ENCODE measurements around the gene BCL11A. TPM values are rescaled to one million over a fixed set of nuclear protein-coding genes. Genes with fewer than 3 reads are reported as not detected.

BCL11A gene
- total RNA-seq, 1 donor, result 65.4 TPM

GRCh38 chr2:60560734-60561644 is 7.5 kb upstream of the BCL11A start:
- peak in 1 of 3 donors; percentile 74 for DNase-seq (ENCODE audit: low read depth in 2 of 3, low spot score in 2 of 3)

DNA sequence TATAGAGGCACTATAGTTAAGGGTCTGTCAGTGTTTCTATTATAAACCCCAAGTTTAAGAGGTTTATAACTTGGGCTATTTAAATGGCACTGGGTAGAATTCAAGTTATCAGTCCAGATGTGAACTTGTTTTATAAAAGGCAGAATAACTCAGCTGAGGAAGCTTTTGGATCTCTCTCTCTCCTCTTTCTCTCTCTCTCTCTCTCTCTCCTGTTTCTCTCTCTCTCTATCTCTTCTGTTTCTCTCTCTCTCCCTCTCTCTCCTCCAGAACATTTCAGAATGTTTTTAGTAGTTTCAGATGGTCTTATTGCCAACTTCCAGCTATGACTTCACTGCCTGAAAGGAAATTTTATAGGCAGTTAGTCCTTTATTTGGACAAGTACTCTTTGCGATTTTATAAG is 6.4 kb upstream of the BCL11A start:
- DNase-seq (ENCODE audit: low read depth in 2 of 3, low spot score in 2 of 3), result no peak

DNA sequence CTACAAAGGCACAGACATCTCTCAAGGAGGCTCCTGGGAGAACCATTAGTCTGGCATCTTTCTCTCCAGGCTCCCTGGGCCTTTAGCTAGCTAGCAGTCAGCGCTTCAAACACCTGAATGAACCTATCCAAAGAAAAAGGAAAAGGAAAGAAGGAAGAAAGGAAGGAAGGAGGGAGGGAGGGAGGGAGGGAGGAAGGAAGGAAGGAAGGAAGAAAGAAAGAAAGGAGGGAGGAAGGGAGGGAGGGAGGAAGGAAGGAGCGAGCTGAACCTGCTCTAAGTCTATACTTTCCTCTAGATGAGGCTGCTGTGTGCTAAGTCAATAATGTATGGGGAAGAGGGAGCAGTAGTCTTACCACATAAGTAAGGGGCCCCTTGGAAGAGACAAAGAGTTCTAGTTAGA is 5.1 kb upstream of the BCL11A start:
- no peak for DNase-seq (ENCODE audit: low read depth in 2 of 3, low spot score in 2 of 3)

GRCh38 chr2:60557486-60557864 is 4.0 kb upstream of the BCL11A start:
- DNase-seq (ENCODE audit: low read depth in 2 of 3, low spot score in 2 of 3), result peak in 1 of 3 donors; percentile 54

DNA sequence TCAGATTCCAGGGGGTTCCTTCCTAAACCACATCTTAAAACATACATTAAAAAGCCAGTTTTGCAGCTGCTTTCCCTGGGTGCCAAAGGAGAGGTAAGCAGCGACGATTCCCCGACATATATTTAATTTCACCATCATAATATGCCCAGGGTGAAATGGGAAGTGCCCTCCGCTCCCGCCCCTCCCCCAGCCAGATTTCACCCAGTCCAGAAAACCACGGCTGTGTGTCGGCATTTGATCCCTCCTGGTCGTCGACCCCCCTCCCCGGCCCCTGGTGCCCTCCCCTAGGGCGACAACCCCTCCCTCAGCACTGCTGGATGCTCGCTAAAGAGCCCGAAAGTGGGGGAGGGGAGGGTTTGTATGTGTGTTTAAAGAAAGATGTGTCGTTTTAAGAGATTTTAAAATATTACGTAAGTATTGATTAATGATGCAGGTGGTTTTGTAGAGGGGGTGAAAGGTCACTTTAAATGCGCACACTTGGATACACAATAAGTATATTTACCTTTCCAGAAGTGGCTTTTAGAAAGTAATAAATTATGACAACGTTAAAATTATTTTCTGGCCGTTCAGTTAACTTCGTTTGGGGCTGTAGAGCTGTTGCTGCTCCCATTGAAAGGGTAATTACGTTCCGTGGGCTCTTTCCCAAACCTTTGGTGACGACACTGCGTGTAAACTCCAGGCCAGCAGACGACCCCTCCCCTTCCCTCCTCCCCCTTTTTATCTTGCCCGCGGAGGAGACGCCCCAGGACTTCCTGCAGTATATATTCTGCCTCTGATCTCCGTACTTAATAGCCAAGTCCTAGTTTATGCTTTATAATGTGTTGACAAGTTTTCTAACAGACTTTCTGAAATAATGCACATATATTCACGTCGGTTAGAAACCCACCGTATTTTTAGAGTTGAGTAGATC is 3.4 kb upstream of the BCL11A start:
- DNase-seq (ENCODE audit: low read depth in 2 of 3, low spot score in 2 of 3), result peak in 2 of 3 donors; percentile 66 to 77

- no peak for DNase-seq (ENCODE audit: low read depth in 2 of 3, low spot score in 2 of 3)
Observed at GRCh38 chr2:60556175-60556574, 2.7 kb upstream of the BCL11A start.

- no peak for DNase-seq (ENCODE audit: low read depth in 2 of 3, low spot score in 2 of 3)
Observed at GRCh38 chr2:60555783-60556139, 2.3 kb upstream of the BCL11A start.

DNA sequence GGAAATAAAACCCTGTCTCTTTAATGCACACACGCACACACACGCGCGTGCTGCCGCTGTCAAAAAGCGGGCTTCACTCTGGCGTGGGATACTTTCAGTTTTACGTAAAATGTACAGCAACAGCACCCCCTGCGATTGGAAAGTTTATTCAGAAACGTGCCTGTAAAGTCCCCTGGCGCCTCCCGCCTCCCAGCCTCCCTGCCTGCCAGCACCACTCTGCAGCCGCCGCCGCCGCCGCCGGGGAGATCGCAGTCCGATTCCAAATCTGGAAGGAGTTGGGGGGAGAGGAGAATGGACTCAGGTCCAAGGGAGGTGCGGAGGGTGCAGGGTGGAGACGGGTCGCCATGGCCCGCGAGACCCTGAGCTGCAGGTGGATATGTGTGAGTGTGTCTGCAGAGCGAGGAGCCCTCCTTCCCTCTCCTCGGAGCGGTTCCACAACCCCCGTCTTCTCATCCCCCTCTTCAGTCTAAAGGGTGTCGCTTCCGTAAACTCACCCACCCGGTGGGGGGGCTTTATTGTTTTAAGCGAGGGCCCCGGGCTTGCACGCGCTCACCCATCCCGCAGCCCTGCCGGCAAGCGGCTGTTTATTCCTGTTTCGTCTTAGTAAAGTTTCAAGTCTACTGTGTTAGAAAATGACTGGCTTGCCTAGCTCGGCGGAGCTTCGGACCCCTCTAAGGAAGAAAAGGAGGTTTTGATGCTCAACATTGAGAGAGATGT is 1.8 kb upstream of the BCL11A start:
- DNase-seq (ENCODE audit: low read depth in 2 of 3, low spot score in 2 of 3), result peak in 2 of 3 donors; percentile 87 to 91

DNA sequence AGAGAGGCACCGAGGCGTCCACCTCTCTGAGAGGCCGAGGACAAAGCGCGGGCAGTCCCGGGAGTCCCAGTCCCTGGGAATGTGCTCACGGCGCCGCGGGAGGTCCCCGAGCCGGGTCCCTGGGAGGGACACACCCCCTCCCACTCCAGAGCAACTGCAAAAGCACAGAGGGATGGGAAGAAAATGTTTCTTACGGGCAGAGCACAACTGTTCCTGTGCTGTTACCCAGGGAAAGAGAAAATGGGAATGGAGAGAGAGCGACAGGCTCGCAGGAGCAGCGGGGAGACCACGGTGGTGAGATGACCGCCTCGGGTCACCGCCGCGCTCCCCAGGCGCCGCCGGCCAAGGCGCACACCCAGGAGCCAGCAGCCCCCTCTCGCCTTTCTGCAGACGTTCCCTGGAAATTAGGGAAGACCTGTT is 1.2 kb upstream of the BCL11A start:
- DNase-seq (ENCODE audit: low read depth in 2 of 3, low spot score in 2 of 3), result no peak

DNA sequence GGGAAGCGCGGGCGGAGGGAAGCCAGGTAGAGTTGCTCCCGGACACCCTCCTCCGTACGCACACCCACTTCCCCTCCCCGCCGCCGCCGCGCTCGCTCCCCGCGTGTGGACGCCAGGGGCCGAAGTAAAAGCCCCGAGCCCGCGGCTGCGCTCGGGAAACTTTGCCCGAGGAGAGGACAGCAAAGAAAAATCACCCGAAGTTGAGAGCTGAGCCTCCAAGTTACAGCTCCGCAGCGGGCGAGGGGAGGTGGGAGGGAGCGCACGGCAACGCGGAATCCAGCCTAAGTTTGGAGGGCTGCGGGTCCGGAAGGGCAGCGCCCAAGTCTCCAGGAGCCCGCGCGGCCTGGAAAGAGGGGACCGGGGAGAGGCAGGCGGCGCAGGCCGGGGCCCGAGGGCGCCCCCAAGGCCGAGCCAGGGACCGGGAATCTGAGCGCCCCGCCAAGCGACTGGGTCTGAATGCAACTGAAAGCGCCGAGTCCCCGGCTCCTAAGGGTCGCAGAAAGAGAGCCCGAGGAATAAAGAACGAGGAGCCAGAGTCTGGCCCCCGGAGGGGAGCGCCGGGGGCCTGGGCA is 706 bp upstream of the BCL11A start:
- peak in 2 of 3 donors; percentile 42 to 77 for DNase-seq (ENCODE audit: low read depth in 2 of 3, low spot score in 2 of 3)

GRCh38 chr2:60552851-60553494 is 481 bp downstream of the BCL11A start:
- peak in 1 of 3 donors; percentile 14 for DNase-seq (ENCODE audit: low read depth in 2 of 3, low spot score in 2 of 3)

GRCh38 chr2:60552078-60552850 is 1.2 kb downstream of the BCL11A start:
- DNase-seq (ENCODE audit: low read depth in 2 of 3, low spot score in 2 of 3), result peak in 1 of 3 donors; percentile 47

DNA sequence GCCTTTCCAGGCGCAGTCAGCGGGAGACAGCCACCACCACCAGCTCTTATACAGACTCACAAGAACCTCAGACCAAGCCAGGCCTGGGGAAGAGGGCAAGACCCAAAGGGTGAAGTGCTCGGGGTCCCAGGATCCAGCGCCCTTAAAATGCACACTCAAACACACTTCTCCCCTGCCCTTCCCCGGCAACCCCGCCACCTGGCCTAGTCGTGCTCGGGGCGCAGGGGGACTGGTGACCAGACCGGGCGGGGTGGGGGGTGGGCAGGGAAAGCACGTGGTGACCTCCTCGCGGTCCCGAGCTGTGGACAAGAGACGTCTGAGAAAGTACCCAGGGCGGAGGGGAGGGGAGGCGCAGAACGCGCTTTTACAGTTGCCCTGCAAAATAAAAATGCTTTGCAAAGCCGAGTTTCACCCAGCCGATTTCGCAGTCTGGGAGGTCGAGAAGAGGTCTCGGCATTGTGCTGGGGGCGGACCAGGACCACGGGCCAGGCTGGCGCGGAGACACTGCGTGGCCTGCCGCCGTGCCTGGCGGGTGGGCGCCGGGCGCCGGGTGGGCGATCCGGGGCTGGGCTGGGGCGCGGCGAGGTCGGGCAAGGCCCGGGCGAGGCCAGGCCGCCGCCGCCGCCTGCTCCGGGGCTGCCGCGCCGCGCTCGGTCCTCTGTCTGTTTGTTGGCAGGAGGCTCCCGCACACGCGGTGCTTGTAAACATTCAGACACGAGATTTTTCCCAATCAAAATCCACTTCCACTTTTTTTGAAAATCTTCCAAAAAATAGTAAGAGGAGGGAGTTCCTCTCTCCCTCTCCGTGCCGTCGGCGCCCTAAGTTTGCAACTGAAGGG is 2.0 kb downstream of the BCL11A start:
- peak in 1 of 3 donors; percentile 34 for DNase-seq (ENCODE audit: low read depth in 2 of 3, low spot score in 2 of 3)

GRCh38 chr2:60550984-60551239 is 2.5 kb downstream of the BCL11A start:
- DNase-seq (ENCODE audit: low read depth in 2 of 3, low spot score in 2 of 3), result no peak

DNA sequence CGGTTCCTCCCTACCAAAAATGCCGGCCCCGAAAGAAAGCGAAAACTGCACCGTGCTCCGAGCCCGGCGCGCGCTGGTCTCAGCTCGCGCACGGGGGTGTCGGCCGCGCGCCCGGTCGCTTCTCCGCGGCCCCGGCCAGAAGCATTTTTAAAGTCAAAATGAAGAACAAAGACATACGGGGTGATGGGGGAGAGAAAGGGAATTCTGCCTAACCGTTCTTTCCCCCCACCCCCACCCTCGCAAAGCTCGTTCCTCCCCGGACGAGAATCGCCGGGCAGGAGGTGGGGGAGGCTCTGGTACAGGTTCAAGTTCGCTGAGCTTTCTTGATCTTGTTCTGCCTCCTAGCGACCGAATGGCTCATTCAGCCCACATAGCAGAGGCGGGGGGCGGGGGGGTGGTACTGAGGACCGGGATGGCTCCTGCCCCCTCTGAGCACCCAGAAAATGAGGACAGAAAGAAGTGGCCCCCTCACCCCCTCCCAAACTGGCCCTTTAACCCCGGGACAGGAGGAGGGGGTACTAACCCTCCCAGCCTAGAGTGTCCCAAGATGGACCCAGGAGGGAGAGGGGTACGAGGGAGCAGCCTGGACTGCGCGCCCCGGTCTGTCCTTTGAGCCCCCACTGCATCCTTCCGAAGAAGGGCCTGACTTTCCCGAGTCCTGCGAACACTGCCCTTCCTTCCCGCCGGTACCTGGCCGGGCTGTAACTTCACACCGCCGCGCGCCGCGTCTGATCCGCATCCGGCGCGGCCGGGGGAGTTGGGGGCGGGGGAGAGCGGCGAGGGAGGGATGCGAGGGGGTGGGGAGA is 3.1 kb downstream of the BCL11A start:
- peak in 2 of 3 donors; percentile 91 to 94 for DNase-seq (ENCODE audit: low read depth in 2 of 3, low spot score in 2 of 3)

DNA sequence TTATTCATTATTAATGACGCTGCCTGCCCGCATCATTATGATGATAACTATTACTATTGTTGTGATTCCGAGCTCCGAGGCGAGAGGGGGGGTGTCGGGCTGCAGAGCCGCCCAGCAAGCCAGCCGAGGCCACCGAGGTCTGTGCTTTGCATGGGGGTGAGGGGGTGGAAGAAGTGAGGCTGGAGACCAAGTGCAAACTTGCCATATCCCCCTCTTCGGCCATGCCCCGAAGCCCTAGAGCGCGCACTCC is 3.6 kb downstream of the BCL11A start:
- no peak for DNase-seq (ENCODE audit: low read depth in 2 of 3, low spot score in 2 of 3)

GRCh38 chr2:60549238-60549927 is 4.1 kb downstream of the BCL11A start:
- DNase-seq (ENCODE audit: low read depth in 2 of 3, low spot score in 2 of 3), result peak in 1 of 3 donors; percentile 26

Measured in hematopoietic multipotent progenitor cell (in vitro differentiated cells).